Neural cell (in vitro differentiated cells): ENCODE data around the gene SNCA. TPM values are rescaled to one million over a fixed set of nuclear protein-coding genes. Genes with fewer than 3 reads are reported as not detected.

ENCODE experiments used
- H2AFZ ChIP-seq: fragments of 200-600, 300-800 bp; sonication (generic), shearing (Covaris generic); 2 replicates; pipeline ENCODE4 v1.6.0; 2014; ENCODE audit warnings: low read depth, mild to moderate bottlenecking, antibody characterized with exemption, low read length, moderate library complexity
- H3F3A ChIP-seq: fragments of 200-600 bp; shearing (Covaris generic); 2 replicates; pipeline ENCODE4 v1.6.1; 2016; ENCODE audit warnings: mild to moderate bottlenecking, moderate library complexity, mixed read lengths, antibody characterized with exemption, low read length; ENCODE audit not compliant: insufficient read depth, poor library complexity, severe bottlenecking
- H3K27ac ChIP-seq: fragments of 200-600, 300-800 bp; sonication (generic), shearing (Covaris generic); 2 replicates; pipeline ENCODE4 v1.5.1; 2014; ENCODE audit warnings: mild to moderate bottlenecking, low read length, moderate library complexity
- H3K27me3 ChIP-seq: fragments of 300-800, 200-600 bp; sonication (generic), shearing (Covaris generic); 2 replicates; pipeline ENCODE4 v1.6.0; 2014; ENCODE audit warnings: mild to moderate bottlenecking, low read depth, low read length, moderate library complexity; ENCODE audit not compliant: insufficient read depth
- H3K36me3 ChIP-seq: fragments of 300-800, 200-600 bp; sonication (generic), shearing (Covaris generic); 2 replicates; pipeline ENCODE4 v1.5.1; 2014; ENCODE audit warnings: mild to moderate bottlenecking, antibody characterized with exemption, low read length, moderate library complexity; ENCODE audit not compliant: insufficient read depth
- H3K4me2 ChIP-seq: fragments of 300-800, 200-600 bp; sonication (generic), shearing (Covaris generic); 2 replicates; pipeline ENCODE4 v1.6.0; 2014; ENCODE audit warnings: mild to moderate bottlenecking, low read length
- H3K4me3 ChIP-seq: fragments of 300-800, 200-600 bp; sonication (generic), shearing (Covaris generic); 2 replicates; pipeline ENCODE4 v1.5.1; 2014; ENCODE audit warnings: mild to moderate bottlenecking, low read length, moderate library complexity
- H3K79me2 ChIP-seq: fragments of 200-600 bp; shearing (Covaris generic); replicated peaks from 2 replicates; pipeline ENCODE4 v1.6.0; 2014; ENCODE audit warnings: mild to moderate bottlenecking, low read length, moderate library complexity; ENCODE audit not compliant: insufficient read depth
- H3K9ac ChIP-seq: fragments of 300-800, 200-600 bp; sonication (generic), shearing (Covaris generic); 2 replicates; pipeline ENCODE4 v1.6.1; 2016; ENCODE audit warnings: mild to moderate bottlenecking, low read length, mixed read lengths
- H3K9me2 ChIP-seq: fragments of 200-600 bp; shearing (Covaris generic); 2 replicates; pipeline ENCODE4 v1.6.1; 2016; ENCODE audit warnings: mild to moderate bottlenecking, low read length, mixed read lengths; ENCODE audit not compliant: insufficient read depth
- H3K9me3 ChIP-seq: fragments of 200-600, 300-800 bp; sonication (generic), shearing (Covaris generic); 2 replicates; pipeline ENCODE4 v1.6.1; 2016; ENCODE audit warnings: mild to moderate bottlenecking, mixed run types, low read length, moderate library complexity, mixed read lengths
- H4K20me1 ChIP-seq: fragments of 200-600 bp; shearing (Covaris generic); 2 replicates; pipeline ENCODE4 v1.6.1; 2016; ENCODE audit warnings: mild to moderate bottlenecking, mixed run types; ENCODE audit not compliant: insufficient read depth
- CTCF ChIP-seq: fragments of 450-650 bp; IDR thresholded peaks from 2 replicates; pipeline ENCODE4 v1.5.1; 2014; ENCODE audit warnings: antibody characterized with exemption, mild to moderate bottlenecking, moderate library complexity; ENCODE audit not compliant: poor library complexity, severe bottlenecking
- EP300 ChIP-seq: fragments of 450-650 bp; conservative IDR thresholded peaks from 2 replicates; pipeline ENCODE4 v1.6.1; 2014; ENCODE audit warnings: antibody characterized with exemption, mild to moderate bottlenecking, moderate library complexity; ENCODE audit not compliant: poor library complexity, severe bottlenecking
- EZH2 ChIP-seq: fragments of 200-600, 300-800 bp; shearing (Covaris generic), sonication (generic); IDR thresholded peaks from 2 replicates; pipeline ENCODE4 v1.6.1; 2014; ENCODE audit warnings: antibody characterized with exemption, low read length, borderline replicate concordance, mild to moderate bottlenecking; ENCODE audit not compliant: insufficient read depth, poor library complexity, severe bottlenecking
- MXI1 ChIP-seq: fragments of 450-650 bp; conservative IDR thresholded peaks from 2 replicates; pipeline ENCODE4 v1.6.1; 2014; ENCODE audit warnings: antibody characterized with exemption, mild to moderate bottlenecking; ENCODE audit not compliant: poor library complexity, severe bottlenecking
- POLR2AphosphoS5 ChIP-seq: IDR thresholded peaks from 2 replicates; pipeline ENCODE4 v1.6.1; 2012
- RAD21 ChIP-seq: fragments of 450-650 bp; conservative IDR thresholded peaks from 2 replicates; pipeline ENCODE4 v1.6.1; 2014; ENCODE audit warnings: antibody characterized with exemption, mild to moderate bottlenecking, moderate library complexity
- SMC3 ChIP-seq: fragments of 450-650 bp; conservative IDR thresholded peaks from 2 replicates; pipeline ENCODE4 v1.6.1; 2014; ENCODE audit warnings: antibody characterized with exemption, mild to moderate bottlenecking, moderate library complexity; ENCODE audit not compliant: poor library complexity
- TAF1 ChIP-seq: IDR thresholded peaks from 2 replicates; pipeline ENCODE4 v1.6.1; 2012; ENCODE audit warnings: low read depth
- polyA plus RNA-seq: library from polyadenylated mRNA; depleted of rRNA; stranded (reverse); fragments of >200 nt; gene quantifications from 2 replicates; pipeline ENCODE4 v1.2.3, GENCODE V29; 2014
- TF ChIP-seq, protein P1 (sequence below): IDR thresholded peaks from 2 replicates; pipeline ENCODE4 v1.6.1; 2012; ENCODE audit warnings: borderline replicate concordance

The SNCA gene
- polyA plus RNA-seq, 1 donor from 2014 or later = 66.1 TPM

- Histone ChIP-seq H3K9ac (no peak overlapping the region), H3F3A (no peaks in the 10 kb centered on the region), H3K9me3 (no peaks in the 10 kb centered on the region), H3K27me3 (no peaks in the 10 kb centered on the region), H3K9me2 (no peaks in the 10 kb centered on the region), H3K4me3 (no peak overlapping the region), H2AFZ (no peak overlapping the region), H3K4me2 (no peak overlapping the region), H3K79me2 (no peaks in the 10 kb centered on the region), H3K27ac (no peak overlapping the region), H3K36me3 (no peaks in the 10 kb centered on the region), H4K20me1 (no peaks in the 10 kb centered on the region)
- no peak for TF ChIP-seq TAF1
- no peak for TF ChIP-seq EZH2
- no peak for TF ChIP-seq SMC3
- no peak for TF ChIP-seq POLR2AphosphoS5
- TF ChIP-seq RAD21 = no peak
- no peak for TF ChIP-seq CTCF
- TF ChIP-seq MXI1 = no peak
- TF ChIP-seq EP300 = no peak
- TF ChIP-seq, protein P1, sequence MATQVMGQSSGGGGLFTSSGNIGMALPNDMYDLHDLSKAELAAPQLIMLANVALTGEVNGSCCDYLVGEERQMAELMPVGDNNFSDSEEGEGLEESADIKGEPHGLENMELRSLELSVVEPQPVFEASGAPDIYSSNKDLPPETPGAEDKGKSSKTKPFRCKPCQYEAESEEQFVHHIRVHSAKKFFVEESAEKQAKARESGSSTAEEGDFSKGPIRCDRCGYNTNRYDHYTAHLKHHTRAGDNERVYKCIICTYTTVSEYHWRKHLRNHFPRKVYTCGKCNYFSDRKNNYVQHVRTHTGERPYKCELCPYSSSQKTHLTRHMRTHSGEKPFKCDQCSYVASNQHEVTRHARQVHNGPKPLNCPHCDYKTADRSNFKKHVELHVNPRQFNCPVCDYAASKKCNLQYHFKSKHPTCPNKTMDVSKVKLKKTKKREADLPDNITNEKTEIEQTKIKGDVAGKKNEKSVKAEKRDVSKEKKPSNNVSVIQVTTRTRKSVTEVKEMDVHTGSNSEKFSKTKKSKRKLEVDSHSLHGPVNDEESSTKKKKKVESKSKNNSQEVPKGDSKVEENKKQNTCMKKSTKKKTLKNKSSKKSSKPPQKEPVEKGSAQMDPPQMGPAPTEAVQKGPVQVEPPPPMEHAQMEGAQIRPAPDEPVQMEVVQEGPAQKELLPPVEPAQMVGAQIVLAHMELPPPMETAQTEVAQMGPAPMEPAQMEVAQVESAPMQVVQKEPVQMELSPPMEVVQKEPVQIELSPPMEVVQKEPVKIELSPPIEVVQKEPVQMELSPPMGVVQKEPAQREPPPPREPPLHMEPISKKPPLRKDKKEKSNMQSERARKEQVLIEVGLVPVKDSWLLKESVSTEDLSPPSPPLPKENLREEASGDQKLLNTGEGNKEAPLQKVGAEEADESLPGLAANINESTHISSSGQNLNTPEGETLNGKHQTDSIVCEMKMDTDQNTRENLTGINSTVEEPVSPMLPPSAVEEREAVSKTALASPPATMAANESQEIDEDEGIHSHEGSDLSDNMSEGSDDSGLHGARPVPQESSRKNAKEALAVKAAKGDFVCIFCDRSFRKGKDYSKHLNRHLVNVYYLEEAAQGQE = no peak
Observed at GRCh38 chr4:89823416-89823815, 13.5 kb downstream of the SNCA start.

GRCh38 chr4:89821612-89822011 lies 15.3 kb downstream of the SNCA start:
- Histone ChIP-seq H3K27me3 (no peaks in the 10 kb centered on the region), H3F3A (no peaks in the 10 kb centered on the region), H3K27ac (no peak overlapping the region), H3K79me2 (no peaks in the 10 kb centered on the region), H3K9ac (no peak overlapping the region), H4K20me1 (no peaks in the 10 kb centered on the region), H3K4me2 (no peak overlapping the region), H3K9me3 (no peaks in the 10 kb centered on the region), H2AFZ (no peak overlapping the region), H3K4me3 (no peak overlapping the region), H3K9me2 (no peaks in the 10 kb centered on the region), H3K36me3 (no peaks in the 10 kb centered on the region)
- TF ChIP-seq POLR2AphosphoS5 = no peak
- no peak for TF ChIP-seq RAD21
- TF ChIP-seq MXI1 = no peak
- TF ChIP-seq, protein P1 = no peak
- TF ChIP-seq TAF1 = no peak
- TF ChIP-seq CTCF = no peak
- no peak for TF ChIP-seq EP300
- TF ChIP-seq EZH2 = no peak
- no peak for TF ChIP-seq SMC3
